Endothelial cell of umbilical vein (primary cell): ENCODE data around the gene CLIP3. TPM values are rescaled to one million over a fixed set of nuclear protein-coding genes. Genes with fewer than 3 reads are reported as not detected.

Experiments
- BruUV-seq: library from RNA; stranded (reverse); fragments of 400-500 nt; replicated peaks from 2 replicates; lab custom pipeline; 2021; lab: Mats Ljungman, UMichigan
- CTCF ChIA-PET: fragments of 300-600, 350-600 bp; sonication (Branson Sonifier 250); formaldehyde crosslinking; loops from one replicate; lab custom pipeline; 2021; ENCODE audit warnings: antibody characterized with exemption, inconsistent platforms; lab: Charles Lee
- POLR2A ChIA-PET: fragments of 300-600, 350-600 bp; sonication (Branson Sonifier 250); formaldehyde crosslinking; loops from one replicate; lab custom pipeline; 2021; ENCODE audit warnings: antibody characterized with exemption, inconsistent platforms; lab: Charles Lee
- DNase-seq: peaks from one replicate; pipeline ENCODE4 v3.0.0-alpha.2; 2011; ENCODE audit warnings: low read depth, low spot score
- FAIRE-seq: peaks from 2 replicates; lab custom pipeline; 2011; peaks lifted over from hg19 to GRCh38; lab: Jason Lieb, UNC
- H2AFZ ChIP-seq: 2 replicates; pipeline ENCODE4 v1.6.0; 2012; ENCODE audit warnings: low read depth, low read length, control low read depth, inconsistent platforms
- H3K27ac ChIP-seq: 2 replicates; pipeline ENCODE4 v1.5.1; 2011; ENCODE audit warnings: low read depth, mild to moderate bottlenecking, control low read depth, low read length, moderate library complexity; ENCODE audit not compliant: insufficient read depth
- H3K27me3 ChIP-seq, 2 experiments: 2 replicates each; pipeline versions ENCODE4 v1.6.0 to v1.6.1; 2011; ENCODE audit warnings: low read length in 2 of 2, mixed read lengths in 1 of 2; ENCODE audit not compliant: control insufficient read depth in 2 of 2, insufficient read depth in 2 of 2
- H3K36me3 ChIP-seq, 2 experiments: 2 replicates in 1 of 2; 3 replicates in 1 of 2; pipeline ENCODE4 v1.5.1; 2011; ENCODE audit warnings: low read length in 2 of 2, mild to moderate bottlenecking in 1 of 2, moderate library complexity in 1 of 2; ENCODE audit not compliant: control insufficient read depth in 2 of 2, insufficient read depth in 2 of 2; ENCODE audit errors: extremely low read depth in 1 of 2
- H3K4me1 ChIP-seq: 3 replicates; pipeline ENCODE4 v1.5.1; 2011; ENCODE audit warnings: mild to moderate bottlenecking, low read length; ENCODE audit not compliant: control insufficient read depth, insufficient read depth; ENCODE audit errors: extremely low read depth
- H3K4me2 ChIP-seq: 2 replicates; pipeline ENCODE4 v1.6.1; 2011; ENCODE audit warnings: low read length, control low read depth, mixed read lengths; ENCODE audit not compliant: insufficient read depth
- H3K4me3 ChIP-seq, 3 experiments: fragments of 200-600 bp in 1 of 3; sonication (generic), shearing (Covaris generic) in 1 of 3; replicated peaks in 1 of 3; 2 replicates each; pipeline ENCODE4 v1.5.1; 2011 to 2016; ENCODE audit warnings: control low read depth in 3 of 3, low read length in 3 of 3, mild to moderate bottlenecking in 2 of 3, inconsistent platforms in 1 of 3, low read depth in 1 of 3, moderate library complexity in 1 of 3; ENCODE audit not compliant: insufficient read depth in 1 of 3
- H3K79me2 ChIP-seq: 2 replicates; pipeline ENCODE4 v1.6.0; 2012; ENCODE audit warnings: low read length, inconsistent platforms; ENCODE audit not compliant: control insufficient read depth, insufficient read depth
- H3K9ac ChIP-seq: replicated peaks from 2 replicates; pipeline ENCODE3; 2011; ENCODE audit warnings: low read length, control low read depth; ENCODE audit not compliant: insufficient read depth; ENCODE audit errors: extremely low read depth
- H3K9me1 ChIP-seq: replicated peaks from 3 replicates; pipeline ENCODE4 v1.6.0; 2011; ENCODE audit warnings: mild to moderate bottlenecking, low read length; ENCODE audit not compliant: control insufficient read depth, insufficient read depth; ENCODE audit errors: extremely low read depth
- H3K9me3 ChIP-seq: replicated peaks from 2 replicates; pipeline ENCODE4 v1.5.1; 2012; ENCODE audit warnings: low read length, inconsistent platforms; ENCODE audit not compliant: control insufficient read depth, insufficient read depth
- H4K20me1 ChIP-seq: replicated peaks from 2 replicates; pipeline ENCODE3; 2011; ENCODE audit warnings: mild to moderate bottlenecking, low read length; ENCODE audit not compliant: control insufficient read depth, insufficient read depth; ENCODE audit errors: extremely low read depth
- EZH2 ChIP-seq: IDR thresholded peaks from 2 replicates; pipeline ENCODE4 v1.6.1; 2012; ENCODE audit warnings: borderline replicate concordance, low read depth, mild to moderate bottlenecking, moderate library complexity, low read length, inconsistent platforms; ENCODE audit not compliant: severe bottlenecking
- FOS ChIP-seq: IDR thresholded peaks from 2 replicates; pipeline ENCODE4 v1.6.1; 2011; ENCODE audit warnings: mild to moderate bottlenecking, low read length, moderate library complexity, borderline replicate concordance; ENCODE audit not compliant: insufficient read depth
- GATA2 ChIP-seq: IDR thresholded peaks from 2 replicates; pipeline ENCODE4 v1.7.0; 2011; ENCODE audit warnings: low read depth, mild to moderate bottlenecking, moderate library complexity, mixed read lengths, low read length; ENCODE audit not compliant: insufficient read length, insufficient read depth
- JUN ChIP-seq: IDR thresholded peaks from 2 replicates; pipeline ENCODE4 v1.6.1; 2011; ENCODE audit warnings: borderline replicate concordance, low read depth; ENCODE audit not compliant: insufficient read length, insufficient read depth
- MAX ChIP-seq: IDR thresholded peaks from 2 replicates; pipeline ENCODE4 v1.6.1; 2011; ENCODE audit not compliant: insufficient read depth, insufficient read length
- MYC ChIP-seq: IDR thresholded peaks from one replicate; pipeline ENCODE4 v1.6.1; 2011; ENCODE audit warnings: mild to moderate bottlenecking, low read depth, low read length
- POLR2A ChIP-seq: IDR thresholded peaks from 2 replicates; pipeline ENCODE4 v1.6.1; 2012; ENCODE audit warnings: low read depth, mild to moderate bottlenecking, control low read depth, low read length
- POLR2AphosphoS5 ChIP-seq: IDR thresholded peaks from 2 replicates; pipeline ENCODE4 v1.6.1; 2012; ENCODE audit warnings: low read depth, mild to moderate bottlenecking, control low read depth, low read length, moderate library complexity; ENCODE audit not compliant: insufficient read depth
- dilution Hi-C: fragments of 300-500 bp; cut with MboI; formaldehyde crosslinking; loops from one replicate; pipeline ENCODE4 v1.15.0; 2019; ENCODE audit warnings: low sequenced_read_pairs; ENCODE audit not compliant: extremely low pct_ligation_motif_present
- intact Hi-C: fragments of 100-400 bp; cut with micrococcal nuclease; formaldehyde crosslinking; loops from one replicate; pipeline ENCODE4 v1.10.0; 2022
- polyA plus RNA-seq, 4 experiments: library from polyadenylated mRNA; depleted of rRNA in 3 of 4; stranded (reverse) in 3 of 4; unstranded in 1 of 4; fragments of >200 nt; gene quantifications; 2 replicates each; pipeline versions ENCODE4 v1.2.1 to v1.2.3, GENCODE V29; 2011 to 2012; ENCODE audit warnings: missing spikeins in 1 of 4
- total RNA-seq: library from RNA; stranded (reverse); gene quantifications from 2 replicates; pipeline ENCODE4 v1.2.3, GENCODE V29; 2021
- TF ChIP-seq, protein P1 (sequence below), 2 donors: IDR thresholded peaks; 1 replicate in 1 of 2; 2 replicates in 1 of 2; pipeline ENCODE4 v1.5.1; 2011; ENCODE audit warnings: low read length in 2 of 2, mild to moderate bottlenecking in 2 of 2, moderate library complexity in 2 of 2, control low read depth in 1 of 2, inconsistent platforms in 1 of 2, low read depth in 1 of 2; ENCODE audit not compliant: insufficient read depth in 1 of 2; ENCODE audit errors: extremely low read depth in 1 of 2

Gene CLIP3
- total and polyA plus RNA-seq, 2 donors (not counting 3 experiments of a cell fraction or from before 2014, with no cell fraction given), result 7.0 to 24.4 TPM

DNA sequence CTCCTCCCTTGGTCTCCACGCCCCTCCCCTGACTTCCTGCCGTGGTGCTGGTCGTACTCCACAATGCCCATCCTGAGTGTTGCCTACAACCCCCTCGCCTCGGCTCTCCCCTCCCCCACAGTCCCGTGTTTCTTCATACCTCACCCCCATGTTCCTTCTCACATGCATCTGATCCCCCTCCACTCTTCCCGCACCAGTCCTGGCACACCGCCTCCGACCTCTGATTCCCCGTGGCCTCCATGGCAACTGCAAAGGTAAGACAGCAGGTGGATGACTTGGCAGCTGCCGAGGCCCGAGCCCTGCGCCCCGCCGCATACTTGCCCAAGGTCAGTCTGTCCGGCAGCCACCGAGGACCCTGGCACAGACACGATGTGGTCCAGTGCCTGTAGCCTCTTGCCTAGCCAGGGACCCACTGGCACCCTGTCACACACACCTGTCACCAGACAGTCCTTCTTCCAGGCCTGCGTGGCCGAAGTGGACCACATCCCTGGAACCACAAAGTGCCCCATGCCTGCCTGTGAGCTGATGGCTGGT is 53.8 kb downstream of the CLIP3 start:
- BruUV-seq, result no TSS peak
- H3K27me3 ChIP-seq, result no peaks in the 10 kb centered on the region
- H3K79me2 ChIP-seq, result no peaks in the 10 kb centered on the region
- no peak overlapping the region for H3K4me3 ChIP-seq
- no peaks in the 10 kb centered on the region for H3K9me3 ChIP-seq
- H3K36me3 ChIP-seq, result no peaks in the 10 kb centered on the region
- H4K20me1 ChIP-seq, result no peaks in the 10 kb centered on the region
- H3K4me2 ChIP-seq, result no peak overlapping the region
- FAIRE-seq, result no peak
- intact Hi-C loops (no loop called here), dilution Hi-C loops (no loop called here)
- no peak overlapping the region for H3K9ac ChIP-seq
- no peak overlapping the region for H3K27ac ChIP-seq
- no peaks in the 10 kb centered on the region for H3K4me1 ChIP-seq
- ChIA-PET POLR2A (no interaction called here), CTCF (no interaction called here)
- DNase-seq, result no peak
- H3K9me1 ChIP-seq, result no peaks in the 10 kb centered on the region
- H2AFZ ChIP-seq, result no peak overlapping the region
- TF ChIP-seq POLR2AphosphoS5 (no peak), MYC (no peak), EZH2 (no peak), JUN (no peak), MAX (no peak), GATA2 (no peak), POLR2A (no peak), FOS (no peak)
- TF ChIP-seq, protein P1, sequence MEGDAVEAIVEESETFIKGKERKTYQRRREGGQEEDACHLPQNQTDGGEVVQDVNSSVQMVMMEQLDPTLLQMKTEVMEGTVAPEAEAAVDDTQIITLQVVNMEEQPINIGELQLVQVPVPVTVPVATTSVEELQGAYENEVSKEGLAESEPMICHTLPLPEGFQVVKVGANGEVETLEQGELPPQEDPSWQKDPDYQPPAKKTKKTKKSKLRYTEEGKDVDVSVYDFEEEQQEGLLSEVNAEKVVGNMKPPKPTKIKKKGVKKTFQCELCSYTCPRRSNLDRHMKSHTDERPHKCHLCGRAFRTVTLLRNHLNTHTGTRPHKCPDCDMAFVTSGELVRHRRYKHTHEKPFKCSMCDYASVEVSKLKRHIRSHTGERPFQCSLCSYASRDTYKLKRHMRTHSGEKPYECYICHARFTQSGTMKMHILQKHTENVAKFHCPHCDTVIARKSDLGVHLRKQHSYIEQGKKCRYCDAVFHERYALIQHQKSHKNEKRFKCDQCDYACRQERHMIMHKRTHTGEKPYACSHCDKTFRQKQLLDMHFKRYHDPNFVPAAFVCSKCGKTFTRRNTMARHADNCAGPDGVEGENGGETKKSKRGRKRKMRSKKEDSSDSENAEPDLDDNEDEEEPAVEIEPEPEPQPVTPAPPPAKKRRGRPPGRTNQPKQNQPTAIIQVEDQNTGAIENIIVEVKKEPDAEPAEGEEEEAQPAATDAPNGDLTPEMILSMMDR (IDR thresholded peaks at IDR 0.05; ENCODE audit: extremely low read depth in 1 of 2, insufficient read depth in 1 of 2, low read depth in 1 of 2, low read length in 2 of 2), result no peak
